GM12878 (cell line): ENCODE data around the gene PPIP5K2. TPM values are rescaled to one million over a fixed set of nuclear protein-coding genes. Genes with fewer than 3 reads are reported as not detected.

Experiments used
- ATAC-seq: fragments of 200-7000 bp; cut with Tn5 transposase; 3 replicates; pipeline ENCODE4 v1.9.1; 2020; ENCODE audit warnings: mild to moderate bottlenecking, moderate library complexity
- BruUV-seq: library from RNA; stranded (reverse); fragments of 400-500 nt; replicated peaks from 2 replicates; lab custom pipeline; 2021; lab: Mats Ljungman, UMichigan
- CTCF ChIA-PET: fragments of 300-600 bp; sonication (Branson Sonifier 250); formaldehyde crosslinking; extraction: SDS; loops from one replicate; lab custom pipeline; 2021; ENCODE audit warnings: inconsistent platforms; lab: Yijun Ruan, JAX
- POLR2A ChIA-PET: fragments of 350-600 bp; formaldehyde crosslinking; extraction: SDS; loops from one replicate; lab custom pipeline; 2021; ENCODE audit warnings: inconsistent platforms; lab: Charles Lee
- RAD21 ChIA-PET: fragments of 300-600 bp; sonication (Branson Sonifier 250); formaldehyde crosslinking; loops from one replicate; lab custom pipeline; 2023; ENCODE audit warnings: antibody characterized with exemption; ENCODE audit not compliant: unreplicated experiment; lab: Charles Lee
- SMC1A ChIA-PET: fragments of 300-600 bp; sonication (Branson Sonifier 250); formaldehyde crosslinking; loops from one replicate; lab custom pipeline; 2023; ENCODE audit not compliant: unreplicated experiment, uncharacterized antibody; lab: Charles Lee
- DNase-seq: peaks from one replicate; pipeline ENCODE4 v3.0.0-alpha.2; 2011; ENCODE audit warnings: low read depth, low spot score
- FAIRE-seq: peaks from 3 replicates; lab custom pipeline; 2011; peaks lifted over from hg19 to GRCh38; lab: Jason Lieb, UNC
- H2AFZ ChIP-seq: 2 replicates; pipeline ENCODE4 v1.6.0; 2011; ENCODE audit warnings: low read depth, low read length, control low read depth; ENCODE audit not compliant: control insufficient read depth
- H3K27ac ChIP-seq: 2 replicates; pipeline ENCODE4 v1.5.1; 2011; ENCODE audit warnings: control low read depth; ENCODE audit not compliant: control insufficient read depth, insufficient read depth
- H3K27me3 ChIP-seq, 2 experiments: replicated peaks in 1 of 2; 2 replicates each; pipeline versions ENCODE4 v1.6.0 to v1.6.1; 2011; ENCODE audit warnings: low read length in 1 of 2; ENCODE audit not compliant: control insufficient read depth in 2 of 2, insufficient read depth in 2 of 2
- H3K36me3 ChIP-seq, 2 experiments: 2 replicates each; pipeline ENCODE4 v1.5.1; 2011; ENCODE audit warnings: low read length in 1 of 2; ENCODE audit not compliant: control insufficient read depth in 2 of 2, insufficient read depth in 2 of 2
- H3K4me1 ChIP-seq: 2 replicates; pipeline ENCODE4 v1.6.1; 2011; ENCODE audit warnings: mild to moderate bottlenecking, low read length, moderate library complexity, mixed read lengths; ENCODE audit not compliant: control insufficient read depth, insufficient read depth
- H3K4me2 ChIP-seq: 2 replicates; pipeline ENCODE4 v1.6.0; 2011; ENCODE audit warnings: control low read depth; ENCODE audit not compliant: control insufficient read depth, insufficient read depth
- H3K4me3 ChIP-seq: fragments of 200-600 bp; sonication (generic); 2 replicates; pipeline ENCODE4 v1.5.1; 2016
- H3K79me2 ChIP-seq: 2 replicates; pipeline ENCODE4 v1.6.0; 2011; ENCODE audit warnings: low read length; ENCODE audit not compliant: control insufficient read depth, insufficient read depth
- H3K9ac ChIP-seq: 2 replicates; pipeline ENCODE4 v1.8.0; 2011; ENCODE audit warnings: low read length, control low read depth, mixed read lengths; ENCODE audit not compliant: control insufficient read depth, insufficient read depth
- H3K9me3 ChIP-seq: replicated peaks from 3 replicates; pipeline ENCODE4 v1.5.1; 2011; ENCODE audit warnings: mild to moderate bottlenecking, low read length; ENCODE audit not compliant: control insufficient read depth, insufficient read depth
- H4K20me1 ChIP-seq: 2 replicates; pipeline ENCODE4 v1.6.0; 2011; ENCODE audit not compliant: control insufficient read depth, insufficient read depth
- BMI1 ChIP-seq: fragments of 450-650 bp; IDR thresholded peaks from 2 replicates; pipeline ENCODE4 v1.6.1; 2016; ENCODE audit warnings: mild to moderate bottlenecking, moderate library complexity, borderline replicate concordance
- HDGF ChIP-seq: fragments of 450-650 bp; IDR thresholded peaks from 2 replicates; pipeline ENCODE4 v1.6.1; 2016; ENCODE audit warnings: antibody characterized with exemption
- MLLT1 ChIP-seq: fragments of 450-650 bp; IDR thresholded peaks from 2 replicates; pipeline ENCODE4 v1.6.1; 2016; ENCODE audit warnings: mild to moderate bottlenecking
- MYB ChIP-seq: fragments of 150-350 bp; IDR thresholded peaks from 2 replicates; pipeline ENCODE4 v1.6.1; 2014; ENCODE audit warnings: mild to moderate bottlenecking, low read depth, low read length, borderline replicate concordance
- NR2C1 ChIP-seq: fragments of 450-650 bp; IDR thresholded peaks from 2 replicates; pipeline ENCODE4 v1.6.1; 2017; ENCODE audit warnings: antibody characterized with exemption, mild to moderate bottlenecking, moderate library complexity
- PAX8 ChIP-seq: fragments of 450-650 bp; IDR thresholded peaks from 2 replicates; pipeline ENCODE4 v1.6.1; 2017; ENCODE audit warnings: mild to moderate bottlenecking, moderate library complexity
- PRDM15 ChIP-seq: fragments of 450-650 bp; formaldehyde crosslinking; IDR thresholded peaks from 2 replicates; pipeline ENCODE4 v1.4.0; 2020; ENCODE audit warnings: mild to moderate bottlenecking, moderate library complexity
- RUNX3 ChIP-seq: IDR thresholded peaks from 2 replicates; pipeline ENCODE4 v1.6.1; 2012; ENCODE audit warnings: low read length, inconsistent platforms
- SMAD1 ChIP-seq: fragments of 450-650 bp; IDR thresholded peaks from 2 replicates; pipeline ENCODE4 v1.6.1; 2018; ENCODE audit warnings: mild to moderate bottlenecking, low read depth; ENCODE audit not compliant: partially characterized antibody
- SREBF2 ChIP-seq: IDR thresholded peaks from 2 replicates; pipeline ENCODE4 v1.6.1; 2012; ENCODE audit warnings: mild to moderate bottlenecking, low read length
- TARDBP ChIP-seq: IDR thresholded peaks from 2 replicates; pipeline ENCODE4 v1.6.1; 2016; ENCODE audit warnings: borderline replicate concordance
- ZNF384 ChIP-seq: IDR thresholded peaks from 2 replicates; pipeline ENCODE4 v1.6.1; 2012; ENCODE audit warnings: low read depth, mild to moderate bottlenecking, low read length, improper control_type of control experiment, borderline replicate concordance
- WGBS: methylation state at CpG from one replicate; pipeline ENCODE4 v1.1.6; 2016; ENCODE audit warnings: low lambda C conversion rate; ENCODE audit not compliant: insufficient replicate concordance, insufficient coverage; ENCODE audit errors: missing lambda C conversion rate; 5-methylcytosine and 5-hydroxymethylcytosine counted together
- in situ Hi-C: fragments of 300-500 bp; cut with MboI; formaldehyde crosslinking; loops from 9 replicates; pipeline ENCODE4 v1.14.3; 2018; ENCODE audit warnings: mixed read lengths
- intact Hi-C: fragments of 100-400 bp; cut with micrococcal nuclease; formaldehyde crosslinking; loops from one replicate; pipeline ENCODE4 v1.14.2; 2022; ENCODE audit not compliant: unreplicated experiment
- polyA plus RNA-seq, 11 experiments: library from polyadenylated mRNA; depleted of rRNA in 4 of 11; unstranded in 6 of 11; stranded (reverse) in 5 of 11; fragments of >200 nt; fragmentation: Nextera tagmentation in 4 of 11; fragmentation: Illumina TruSeq in 1 of 11; extraction: Ambion mirVana in 4 of 11; extraction: Trizol in 1 of 11; gene quantifications; 1 replicate in 1 of 11; 2 replicates in 10 of 11; pipeline versions ENCODE4 v1.2.1 to v1.2.3, GENCODE V29; 2011 to 2016; ENCODE audit warnings: inconsistent platforms in 2 of 11, missing spikeins in 2 of 11, low read depth in 1 of 11
- total RNA-seq, 4 experiments: library from RNA; depleted of rRNA in 3 of 4; stranded (reverse); fragments of >200 nt in 3 of 4; fragmentation: Illumina TruSeq in 1 of 4; extraction: Trizol in 1 of 4; gene quantifications; 2 replicates each; pipeline versions ENCODE4 v1.2.1 to v1.2.3, GENCODE V29; 2013 to 2021

The PPIP5K2 gene
- total and polyA plus RNA-seq, 10 of the 15 experiments (the other 5 are each of a cell fraction or from before 2014, with no cell fraction given) = 27.7 to 87.3 (median 58.6) TPM

- TF ChIP-seq PRDM15 (CRISPR knock-in tag) (no peak), ZNF384 (no peak), TARDBP (no peak), BMI1 (no peak), SREBF2 (no peak), SMAD1 (no peak), MLLT1 (no peak), RUNX3 (no peak), MYB (no peak), HDGF (no peak), PAX8 (no peak), NR2C1 (no peak)
- Histone ChIP-seq H2AFZ (no peak overlapping the region), H3K4me2 (no peak overlapping the region), H3K36me3 (peaks cover 0 to 13% of the 10 kb centered on the region in 2 experiments; a peak in 3 of 4 replicates), H3K27me3 (no peaks in the 10 kb centered on the region), H3K79me2 (no peaks in the 10 kb centered on the region; the same call in 1 of the 2 replicates), H3K9me3 (no peaks in the 10 kb centered on the region), H3K9ac (no peak overlapping the region), H3K4me1 (no peaks in the 10 kb centered on the region), H3K27ac (no peak overlapping the region), H3K4me3 (no peak overlapping the region), H4K20me1 (no peaks in the 10 kb centered on the region)
- WGBS = 100% methylated on average over 3 of the region's 3 CpGs
- ChIA-PET RAD21 (interaction anchor here (1.1 to 4.3 kb wide), 7 partner anchors 11 to 383 kb away, joined by 3 to 24 read pairs (median 4); partner anchors contain the start of genes GIN1, PAM and PPIP5K2), CTCF (interaction anchor here (0.6 to 5.0 kb wide), 17 partner anchors 9 to 686 kb away, joined by 3 to 54 read pairs (median 5); partner anchors contain the start of genes GIN1 and PPIP5K2), POLR2A (no interaction called here), SMC1A (interaction anchor here (0.5 to 2.4 kb wide), 17 partner anchors 10 to 457 kb away, joined by 3 to 25 read pairs (median 4); partner anchors contain the start of genes GIN1 and PPIP5K2)
- no peak for ATAC-seq
- no peak for FAIRE-seq
- BruUV-seq = no TSS peak
- DNase-seq = no peak
- in situ Hi-C loops (loop anchor here (10.0 kb wide), 2 partner anchors 353 to 553 kb away; no protein-coding TSS in a partner anchor), intact Hi-C loops (loop anchor here (2.0 to 10.0 kb wide), 3 partner anchors 97 to 337 kb away; no protein-coding TSS in a partner anchor)
Observed at GRCh38 chr5:103138202-103138690, 18.1 kb downstream of the PPIP5K2 start.
